Liver (tissue), 3 donors: ENCODE data around the gene RPTOR.

Experiments
- CTCF ChIP-seq: fragments of 150-350 bp; IDR thresholded peaks from 2 replicates; pipeline ENCODE4 v1.5.1; 2017; ENCODE audit warnings: improper control_type of control experiment, low read depth, low read length; ENCODE audit not compliant: missing input control
- MAX ChIP-seq: IDR thresholded peaks from 2 replicates; pipeline ENCODE4 v1.6.1; 2016; ENCODE audit warnings: antibody characterized with exemption
- NR2F2 ChIP-seq: IDR thresholded peaks from 2 replicates; pipeline ENCODE4 v1.6.1; 2016; ENCODE audit warnings: antibody characterized with exemption
- RAD21 ChIP-seq, 2 donors: IDR thresholded peaks; 2 replicates each; pipeline ENCODE4 v1.6.1; 2016; ENCODE audit warnings: antibody characterized with exemption in 2 of 2, mild to moderate bottlenecking in 2 of 2
- donor health status: healthy.
- donor health status: healthy.

GRCh38 chr17:80976701-80977100, 432.1 kb downstream of the RPTOR start:
- no peak for TF ChIP-seq MAX
- no peak for TF ChIP-seq CTCF
- no peak for TF ChIP-seq NR2F2
- no peak for TF ChIP-seq RAD21 (IDR thresholded peaks at IDR 0.05)
